ENCODE measurements around the gene ZNF91. TPM values are rescaled to one million over a fixed set of nuclear protein-coding genes. Genes with fewer than 3 reads are reported as not detected.

The ZNF91 gene
- total and polyA plus RNA-seq, 2 of the 4 experiments (the other 2 are of a cell fraction) = 7.9 to 17.0 TPM

GRCh38 chr19:23406721-23407120 lies 11.4 kb upstream of the ZNF91 start:
- no peak overlapping the region for H2BK120ac ChIP-seq (ENCODE audit: low read depth, low read length)
- no peak overlapping the region for H3K4me2 ChIP-seq (ENCODE audit: low read depth, low read length)
- no peak overlapping the region for H3K27ac ChIP-seq (ENCODE audit: insufficient read depth, low read length)
- in situ Hi-C loops (cut with MboI; ENCODE audit: low sequenced_read_pairs) = no loop called here
- no peak overlapping the region for H3K18ac ChIP-seq (ENCODE audit: low read depth, low read length)
- no peak overlapping the region for H2BK20ac ChIP-seq (ENCODE audit: low read depth, low read length)
- H2BK15ac ChIP-seq (ENCODE audit: low read depth, low read length) = no peak overlapping the region
- no peaks in the 10 kb centered on the region for H3K79me1 ChIP-seq (ENCODE audit: low read depth in 1 of 2, low read length in 2 of 2)
- no TSS peak for BruUV-seq (replicated peaks)
- dilution Hi-C loops (cut with HindIII; ENCODE audit: low sequenced_read_pairs, unreplicated experiment) = no loop called here
- H3K9ac ChIP-seq (ENCODE audit: low read depth, low read length) = no peak overlapping the region
- no peak overlapping the region for H2AFZ ChIP-seq (replicated peaks; ENCODE audit: low read length, poor library complexity)
- H3K27me3 ChIP-seq (ENCODE audit: control insufficient read depth, insufficient read depth, low read length) = no peaks in the 10 kb centered on the region
- no peak for TF ChIP-seq NFE2L2 (IDR thresholded peaks at IDR 0.05; ENCODE audit: low read depth, low read length)
- no peak for TF ChIP-seq CTCF (conservative IDR thresholded peaks at IDR 0.05; ENCODE audit: low read depth, low read length)
- no peak for TF ChIP-seq MAFK (IDR thresholded peaks at IDR 0.05; ENCODE audit: low read depth, low read length)
- no peak for TF ChIP-seq MAZ (IDR thresholded peaks at IDR 0.05; ENCODE audit: borderline replicate concordance, low read depth, low read length)
- TF ChIP-seq RCOR1 (IDR thresholded peaks at IDR 0.05; ENCODE audit: insufficient replicate concordance, low read length) = no peak
- TF ChIP-seq CEBPB (IDR thresholded peaks at IDR 0.05; ENCODE audit: low read depth, low read length) = no peak
- no peak for TF ChIP-seq POLR2A (IDR thresholded peaks at IDR 0.05; ENCODE audit: low read depth, low read length)
- CTCF ChIA-PET = no interaction called here
- no peaks in the 10 kb centered on the region for H3K36me3 ChIP-seq (ENCODE audit: control insufficient read depth, insufficient read depth, low read length)
- DNase-seq (no peak), ATAC-seq (ENCODE audit: low read depth) (no peak)
- H3K9me3 ChIP-seq (ENCODE audit: control insufficient read depth, insufficient read depth, low read length) = peaks cover 6% of the 10 kb centered on the region
- no peaks in the 10 kb centered on the region for H4K20me1 ChIP-seq (ENCODE audit: insufficient read depth, low read length)
- H3K9me1 ChIP-seq (ENCODE audit: insufficient read depth, low read length) = no peaks in the 10 kb centered on the region
- WGBS, 2 experiments (ENCODE audit: extremely low coverage in 2 of 2, insufficient read length in 1 of 2) = 40% methylated on average over 1 of the region's 3 CpGs; no CpG with 5 or more reads in 1 of the 2 experiments
- H3K23ac ChIP-seq (ENCODE audit: low read depth, low read length) = no peak overlapping the region
- intact Hi-C loops (cut with micrococcal nuclease) = no loop called here
- H3K4ac ChIP-seq (ENCODE audit: low read depth, low read length) = no peak overlapping the region
- H2AK5ac ChIP-seq (ENCODE audit: low read depth, low read length) = no peak overlapping the region
- no peak overlapping the region for H4K8ac ChIP-seq (ENCODE audit: low read depth in 2 of 2, low read length in 2 of 2)
- POLR2A ChIA-PET (ENCODE audit: unreplicated experiment) = no interaction called here
- H3K4me3 ChIP-seq (ENCODE audit: insufficient read depth, low read depth, low read length) = no peak overlapping the region
- no peak overlapping the region for H3K56ac ChIP-seq (ENCODE audit: extremely low read depth, insufficient read depth, low read length)
- H2BK5ac ChIP-seq (ENCODE audit: low read depth, low read length, poor library complexity, severe bottlenecking) = no peak overlapping the region
- no peak overlapping the region for H4K5ac ChIP-seq (ENCODE audit: low read depth, low read length)
- H3K4me1 ChIP-seq (ENCODE audit: control insufficient read depth, insufficient read depth, low read length) = no peaks in the 10 kb centered on the region
- no peak overlapping the region for H3K14ac ChIP-seq (replicated peaks; ENCODE audit: low read depth, low read length)
- H2AK9ac ChIP-seq (replicated peaks; ENCODE audit: low read depth, low read length, poor library complexity) = no peak overlapping the region
- H4K91ac ChIP-seq (ENCODE audit: insufficient read depth, low read depth, low read length) = no peak overlapping the region
